WTC11 (cell line): ENCODE data around the gene AKR1E2. TPM values are rescaled to one million over a fixed set of nuclear protein-coding genes. Genes with fewer than 3 reads are reported as not detected.

Experiments used
- ATAC-seq: fragments of 200-7000 bp; cut with Tn5 transposase; 2 replicates; pipeline ENCODE4 v1.10.0; 2021; ENCODE audit warnings: mild to moderate bottlenecking, moderate library complexity
- CTCF ChIA-PET: fragments of 300-600 bp; sonication (Branson Sonifier 250); formaldehyde crosslinking; loops from one replicate; lab custom pipeline; 2021; ENCODE audit warnings: antibody characterized with exemption; lab: Charles Lee
- POLR2A ChIA-PET: fragments of 350-600 bp; sonication (Branson Sonifier 250); formaldehyde crosslinking; loops from one replicate; lab custom pipeline; 2021; ENCODE audit warnings: antibody characterized with exemption; lab: Charles Lee
- DNase-seq: peaks from one replicate; pipeline ENCODE4 v3.0.0; 2021; ENCODE audit warnings: low spot score
- H3K27ac Mint-ChIP-seq: 2 replicates; pipeline ENCODE4 v1.8.0; 2021; ENCODE audit warnings: mixed read lengths
- H3K27me3 Mint-ChIP-seq: 2 replicates; pipeline ENCODE4 v1.8.0; 2021; ENCODE audit warnings: low read depth, mild to moderate bottlenecking, moderate library complexity, mixed read lengths
- H3K36me3 Mint-ChIP-seq: 2 replicates; pipeline ENCODE4 v1.8.0; 2021; ENCODE audit warnings: mixed read lengths
- H3K4me1 Mint-ChIP-seq: 2 replicates; pipeline ENCODE4 v1.8.0; 2022; ENCODE audit warnings: mixed read lengths
- H3K4me3 Mint-ChIP-seq: 2 replicates; pipeline ENCODE4 v1.8.0; 2021; ENCODE audit warnings: mild to moderate bottlenecking, moderate library complexity, mixed read lengths
- H3K9me3 Mint-ChIP-seq: 2 replicates; pipeline ENCODE4 v1.8.0; 2021; ENCODE audit warnings: mixed read lengths
- AFF4 ChIP-seq: sonication (generic); formaldehyde crosslinking; IDR thresholded peaks from 2 replicates; pipeline ENCODE4 v1.8.1; 2023; ENCODE audit warnings: mild to moderate bottlenecking, missing genetic modification reagents, borderline replicate concordance
- E2F1 ChIP-seq: sonication (generic); formaldehyde crosslinking; IDR thresholded peaks from 2 replicates; pipeline ENCODE4 v1.8.0; 2022; ENCODE audit warnings: mild to moderate bottlenecking, missing genetic modification reagents
- FOXK1 ChIP-seq: sonication (generic); formaldehyde crosslinking; IDR thresholded peaks from 2 replicates; pipeline ENCODE4 v1.8.0; 2022; ENCODE audit warnings: mild to moderate bottlenecking, moderate library complexity, missing genetic modification reagents
- IRF2 ChIP-seq: sonication (generic); formaldehyde crosslinking; IDR thresholded peaks from 2 replicates; pipeline ENCODE4 v1.8.0; 2022; ENCODE audit warnings: low read depth, missing genetic modification reagents, borderline replicate concordance
- KAT7 ChIP-seq: sonication (generic); formaldehyde crosslinking; IDR thresholded peaks from 2 replicates; pipeline ENCODE4 v1.8.1; 2023; ENCODE audit warnings: missing genetic modification reagents, mild to moderate bottlenecking, borderline replicate concordance
- MLX ChIP-seq: sonication (generic); formaldehyde crosslinking; IDR thresholded peaks from 2 replicates; pipeline ENCODE4 v1.8.1; 2023; ENCODE audit warnings: mild to moderate bottlenecking, missing genetic modification reagents, moderate library complexity
- RORB ChIP-seq: fragments of 250-450 bp; sonication (Bioruptor Pico); IDR thresholded peaks from 2 replicates; pipeline ENCODE4 v1.9.0; 2021; ENCODE audit warnings: mild to moderate bottlenecking
- TCF7 ChIP-seq: sonication (generic); formaldehyde crosslinking; IDR thresholded peaks from 2 replicates; pipeline ENCODE4 v1.8.0; 2022; ENCODE audit warnings: mild to moderate bottlenecking, low read depth, missing genetic modification reagents, moderate library complexity
- ZBTB21 ChIP-seq: sonication (generic); formaldehyde crosslinking; IDR thresholded peaks from 2 replicates; pipeline ENCODE4 v1.8.1; 2023; ENCODE audit warnings: mild to moderate bottlenecking, missing genetic modification reagents, borderline replicate concordance
- ZNF232 ChIP-seq: sonication (generic); formaldehyde crosslinking; IDR thresholded peaks from 2 replicates; pipeline ENCODE4 v1.8.0; 2022; ENCODE audit warnings: mild to moderate bottlenecking, missing genetic modification reagents
- ZNF396 ChIP-seq: fragments of 250-450 bp; sonication (Bioruptor Pico); IDR thresholded peaks from 2 replicates; pipeline ENCODE4 v1.8.0; 2021; ENCODE audit warnings: mild to moderate bottlenecking, moderate library complexity, borderline replicate concordance
- ZNF671 ChIP-seq: fragments of 250-450 bp; sonication (Bioruptor Pico); IDR thresholded peaks from 2 replicates; pipeline ENCODE4 v1.8.0; 2021; ENCODE audit warnings: mild to moderate bottlenecking
- total RNA-seq: library from RNA; stranded (reverse); gene quantifications from 3 replicates; pipeline ENCODE4 v1.2.3, GENCODE V29; 2021
- TF ChIP-seq, protein P1 (sequence below): fragments of 250-450 bp; sonication (Bioruptor Pico); IDR thresholded peaks from 2 replicates; pipeline ENCODE4 v1.9.0; 2021; ENCODE audit warnings: mild to moderate bottlenecking, borderline replicate concordance
- TF ChIP-seq, protein P2 (sequence below): sonication (generic); formaldehyde crosslinking; conservative IDR thresholded peaks from 2 replicates; pipeline ENCODE4 v1.8.1; 2023; ENCODE audit warnings: mild to moderate bottlenecking, low read depth, missing genetic modification reagents, moderate library complexity
- TF ChIP-seq, protein P3 (sequence below): sonication (generic); formaldehyde crosslinking; IDR thresholded peaks from 2 replicates; pipeline ENCODE4 v1.8.0; 2022; ENCODE audit warnings: mild to moderate bottlenecking, missing genetic modification reagents
- TF ChIP-seq, protein P4 (sequence below): sonication (generic); formaldehyde crosslinking; IDR thresholded peaks from 2 replicates; pipeline ENCODE4 v1.8.1; 2023; ENCODE audit warnings: mild to moderate bottlenecking, moderate library complexity, missing genetic modification reagents
- TF ChIP-seq, protein P5 (sequence below): sonication (generic); formaldehyde crosslinking; IDR thresholded peaks from 2 replicates; pipeline ENCODE4 v1.8.1; 2022; ENCODE audit warnings: missing genetic modification reagents, borderline replicate concordance

Gene AKR1E2
- total RNA-seq, 1 experiment from 2014 or later, result 1.7 TPM

DNA sequence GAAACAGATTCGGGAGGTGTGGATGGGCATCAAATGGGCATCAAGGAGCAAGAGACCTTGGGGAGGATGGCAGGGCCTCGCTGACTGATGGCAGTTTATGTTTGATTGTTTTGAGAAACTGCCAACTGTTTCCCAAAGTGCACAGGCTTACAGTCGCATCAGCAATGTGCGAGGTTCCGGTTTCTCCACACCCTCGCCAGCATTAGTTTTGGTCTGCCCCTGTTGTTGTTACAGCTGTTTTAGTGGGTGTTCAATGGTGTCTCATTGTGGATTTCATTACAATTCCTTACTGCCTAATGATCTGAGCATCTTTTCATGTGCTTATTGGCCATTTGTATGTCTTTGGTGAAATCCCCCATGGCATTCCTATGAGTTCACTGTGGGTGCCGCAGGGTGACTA is 24.4 kb downstream of the AKR1E2 start (continued):
- TF ChIP-seq, protein P1, sequence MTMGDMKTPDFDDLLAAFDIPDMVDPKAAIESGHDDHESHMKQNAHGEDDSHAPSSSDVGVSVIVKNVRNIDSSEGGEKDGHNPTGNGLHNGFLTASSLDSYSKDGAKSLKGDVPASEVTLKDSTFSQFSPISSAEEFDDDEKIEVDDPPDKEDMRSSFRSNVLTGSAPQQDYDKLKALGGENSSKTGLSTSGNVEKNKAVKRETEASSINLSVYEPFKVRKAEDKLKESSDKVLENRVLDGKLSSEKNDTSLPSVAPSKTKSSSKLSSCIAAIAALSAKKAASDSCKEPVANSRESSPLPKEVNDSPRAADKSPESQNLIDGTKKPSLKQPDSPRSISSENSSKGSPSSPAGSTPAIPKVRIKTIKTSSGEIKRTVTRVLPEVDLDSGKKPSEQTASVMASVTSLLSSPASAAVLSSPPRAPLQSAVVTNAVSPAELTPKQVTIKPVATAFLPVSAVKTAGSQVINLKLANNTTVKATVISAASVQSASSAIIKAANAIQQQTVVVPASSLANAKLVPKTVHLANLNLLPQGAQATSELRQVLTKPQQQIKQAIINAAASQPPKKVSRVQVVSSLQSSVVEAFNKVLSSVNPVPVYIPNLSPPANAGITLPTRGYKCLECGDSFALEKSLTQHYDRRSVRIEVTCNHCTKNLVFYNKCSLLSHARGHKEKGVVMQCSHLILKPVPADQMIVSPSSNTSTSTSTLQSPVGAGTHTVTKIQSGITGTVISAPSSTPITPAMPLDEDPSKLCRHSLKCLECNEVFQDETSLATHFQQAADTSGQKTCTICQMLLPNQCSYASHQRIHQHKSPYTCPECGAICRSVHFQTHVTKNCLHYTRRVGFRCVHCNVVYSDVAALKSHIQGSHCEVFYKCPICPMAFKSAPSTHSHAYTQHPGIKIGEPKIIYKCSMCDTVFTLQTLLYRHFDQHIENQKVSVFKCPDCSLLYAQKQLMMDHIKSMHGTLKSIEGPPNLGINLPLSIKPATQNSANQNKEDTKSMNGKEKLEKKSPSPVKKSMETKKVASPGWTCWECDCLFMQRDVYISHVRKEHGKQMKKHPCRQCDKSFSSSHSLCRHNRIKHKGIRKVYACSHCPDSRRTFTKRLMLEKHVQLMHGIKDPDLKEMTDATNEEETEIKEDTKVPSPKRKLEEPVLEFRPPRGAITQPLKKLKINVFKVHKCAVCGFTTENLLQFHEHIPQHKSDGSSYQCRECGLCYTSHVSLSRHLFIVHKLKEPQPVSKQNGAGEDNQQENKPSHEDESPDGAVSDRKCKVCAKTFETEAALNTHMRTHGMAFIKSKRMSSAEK (CRISPR knock-in tag), result no peak
- TF ChIP-seq E2F1 (no peak), IRF2 (no peak), RORB (CRISPR knock-in tag) (no peak), TCF7 (CRISPR knock-in tag) (no peak), ZNF232 (CRISPR knock-in tag) (no peak)

- DNase-seq (no peak), ATAC-seq (no peak)
- ChIA-PET POLR2A (no interaction called here), CTCF (interaction anchor here (1.4 to 4.0 kb wide), 4 partner anchors 36 to 443 kb away, joined by 4 to 70 read pairs (median 7); no protein-coding TSS in a partner anchor)
- Mint-ChIP-seq H3K27me3 (no peaks in the 10 kb centered on the region), H3K4me1 (peaks cover 12% of the 10 kb centered on the region), H3K9me3 (peaks cover 2% of the 10 kb centered on the region; the same call in 1 of the 2 replicates), H3K36me3 (peaks cover 12% of the 10 kb centered on the region), H3K4me3 (no peak overlapping the region), H3K27ac (no peak overlapping the region)
- TF ChIP-seq ZNF671 (no peak), KAT7 (no peak), AFF4 (CRISPR knock-in tag) (no peak), FOXK1 (no peak), ZNF396 (CRISPR knock-in tag) (no peak), MLX (no peak), ZBTB21 (no peak)
- TF ChIP-seq, protein P2, sequence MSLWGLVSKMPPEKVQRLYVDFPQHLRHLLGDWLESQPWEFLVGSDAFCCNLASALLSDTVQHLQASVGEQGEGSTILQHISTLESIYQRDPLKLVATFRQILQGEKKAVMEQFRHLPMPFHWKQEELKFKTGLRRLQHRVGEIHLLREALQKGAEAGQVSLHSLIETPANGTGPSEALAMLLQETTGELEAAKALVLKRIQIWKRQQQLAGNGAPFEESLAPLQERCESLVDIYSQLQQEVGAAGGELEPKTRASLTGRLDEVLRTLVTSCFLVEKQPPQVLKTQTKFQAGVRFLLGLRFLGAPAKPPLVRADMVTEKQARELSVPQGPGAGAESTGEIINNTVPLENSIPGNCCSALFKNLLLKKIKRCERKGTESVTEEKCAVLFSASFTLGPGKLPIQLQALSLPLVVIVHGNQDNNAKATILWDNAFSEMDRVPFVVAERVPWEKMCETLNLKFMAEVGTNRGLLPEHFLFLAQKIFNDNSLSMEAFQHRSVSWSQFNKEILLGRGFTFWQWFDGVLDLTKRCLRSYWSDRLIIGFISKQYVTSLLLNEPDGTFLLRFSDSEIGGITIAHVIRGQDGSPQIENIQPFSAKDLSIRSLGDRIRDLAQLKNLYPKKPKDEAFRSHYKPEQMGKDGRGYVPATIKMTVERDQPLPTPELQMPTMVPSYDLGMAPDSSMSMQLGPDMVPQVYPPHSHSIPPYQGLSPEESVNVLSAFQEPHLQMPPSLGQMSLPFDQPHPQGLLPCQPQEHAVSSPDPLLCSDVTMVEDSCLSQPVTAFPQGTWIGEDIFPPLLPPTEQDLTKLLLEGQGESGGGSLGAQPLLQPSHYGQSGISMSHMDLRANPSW (CRISPR knock-in tag), result no peak
- TF ChIP-seq, protein P3, sequence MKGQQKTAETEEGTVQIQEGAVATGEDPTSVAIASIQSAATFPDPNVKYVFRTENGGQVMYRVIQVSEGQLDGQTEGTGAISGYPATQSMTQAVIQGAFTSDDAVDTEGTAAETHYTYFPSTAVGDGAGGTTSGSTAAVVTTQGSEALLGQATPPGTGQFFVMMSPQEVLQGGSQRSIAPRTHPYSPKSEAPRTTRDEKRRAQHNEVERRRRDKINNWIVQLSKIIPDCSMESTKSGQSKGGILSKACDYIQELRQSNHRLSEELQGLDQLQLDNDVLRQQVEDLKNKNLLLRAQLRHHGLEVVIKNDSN (CRISPR knock-in tag), result no peak
- TF ChIP-seq, protein P4, sequence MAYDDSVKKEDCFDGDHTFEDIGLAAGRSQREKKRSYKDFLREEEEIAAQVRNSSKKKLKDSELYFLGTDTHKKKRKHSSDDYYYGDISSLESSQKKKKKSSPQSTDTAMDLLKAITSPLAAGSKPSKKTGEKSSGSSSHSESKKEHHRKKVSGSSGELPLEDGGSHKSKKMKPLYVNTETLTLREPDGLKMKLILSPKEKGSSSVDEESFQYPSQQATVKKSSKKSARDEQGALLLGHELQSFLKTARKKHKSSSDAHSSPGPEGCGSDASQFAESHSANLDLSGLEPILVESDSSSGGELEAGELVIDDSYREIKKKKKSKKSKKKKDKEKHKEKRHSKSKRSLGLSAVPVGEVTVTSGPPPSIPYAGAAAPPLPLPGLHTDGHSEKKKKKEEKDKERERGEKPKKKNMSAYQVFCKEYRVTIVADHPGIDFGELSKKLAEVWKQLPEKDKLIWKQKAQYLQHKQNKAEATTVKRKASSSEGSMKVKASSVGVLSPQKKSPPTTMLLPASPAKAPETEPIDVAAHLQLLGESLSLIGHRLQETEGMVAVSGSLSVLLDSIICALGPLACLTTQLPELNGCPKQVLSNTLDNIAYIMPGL (CRISPR knock-in tag), result no peak
- TF ChIP-seq, protein P5, sequence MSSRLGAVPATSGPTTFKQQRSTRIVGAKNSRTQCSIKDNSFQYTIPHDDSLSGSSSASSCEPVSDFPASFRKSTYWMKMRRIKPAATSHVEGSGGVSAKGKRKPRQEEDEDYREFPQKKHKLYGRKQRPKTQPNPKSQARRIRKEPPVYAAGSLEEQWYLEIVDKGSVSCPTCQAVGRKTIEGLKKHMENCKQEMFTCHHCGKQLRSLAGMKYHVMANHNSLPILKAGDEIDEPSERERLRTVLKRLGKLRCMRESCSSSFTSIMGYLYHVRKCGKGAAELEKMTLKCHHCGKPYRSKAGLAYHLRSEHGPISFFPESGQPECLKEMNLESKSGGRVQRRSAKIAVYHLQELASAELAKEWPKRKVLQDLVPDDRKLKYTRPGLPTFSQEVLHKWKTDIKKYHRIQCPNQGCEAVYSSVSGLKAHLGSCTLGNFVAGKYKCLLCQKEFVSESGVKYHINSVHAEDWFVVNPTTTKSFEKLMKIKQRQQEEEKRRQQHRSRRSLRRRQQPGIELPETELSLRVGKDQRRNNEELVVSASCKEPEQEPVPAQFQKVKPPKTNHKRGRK (CRISPR knock-in tag), result no peak
Measured at GRCh38 chr10:4851176-4851575, 25.2 kb downstream of the AKR1E2 start.
